H1 (cell line): ENCODE data around the gene MAGI1. TPM values are rescaled to one million over a fixed set of nuclear protein-coding genes. Genes with fewer than 3 reads are reported as not detected.

Experiments
- CTCF ChIA-PET: fragments of 300-600 bp; sonication (Branson Sonifier 250); formaldehyde crosslinking; loops from one replicate; lab custom pipeline; 2021; ENCODE audit not compliant: partially characterized antibody; lab: Charles Lee
- POLR2A ChIA-PET: fragments of 300-600 bp; sonication (Branson Sonifier 250); formaldehyde crosslinking; loops from one replicate; lab custom pipeline; 2021; ENCODE audit warnings: inconsistent platforms; ENCODE audit not compliant: partially characterized antibody; lab: Charles Lee
- DNase-seq, 2 experiments: peaks; one replicate each; pipeline versions ENCODE4 v3.0.0 to v3.0.0-alpha.2; 2010 to 2022; ENCODE audit warnings: low spot score in 2 of 2, low read depth in 1 of 2, mixed read lengths in 1 of 2
- FAIRE-seq: peaks from 2 replicates; lab custom pipeline; 2011; peaks lifted over from hg19 to GRCh38; lab: Jason Lieb, UNC
- H2AFZ ChIP-seq: 2 replicates; pipeline ENCODE4 v1.8.1; 2012; ENCODE audit warnings: low read length, inconsistent platforms
- H2AK5ac ChIP-seq: 2 replicates; pipeline ENCODE4 v1.6.1; 2013; ENCODE audit warnings: low read depth, low read length
- H2BK120ac ChIP-seq: replicated peaks from 2 replicates; pipeline ENCODE3; 2013; ENCODE audit warnings: low read depth, low read length, inconsistent platforms
- H2BK12ac ChIP-seq: 2 replicates; pipeline ENCODE4 v1.6.1; 2013; ENCODE audit warnings: low read depth, low read length
- H2BK15ac ChIP-seq: 2 replicates; pipeline ENCODE4 v1.6.1; 2013; ENCODE audit warnings: low read length
- H2BK20ac ChIP-seq: 2 replicates; pipeline ENCODE4 v1.6.1; 2013; ENCODE audit warnings: low read length
- H2BK5ac ChIP-seq: 2 replicates; pipeline ENCODE4 v1.6.1; 2013; ENCODE audit warnings: low read depth, low read length
- H3K14ac ChIP-seq: 2 replicates; pipeline ENCODE4 v1.6.1; 2013; ENCODE audit warnings: inconsistent platforms; ENCODE audit not compliant: insufficient read length
- H3K18ac ChIP-seq: 2 replicates; pipeline ENCODE4 v1.6.1; 2013; ENCODE audit warnings: low read length; ENCODE audit errors: extremely low read depth
- H3K23ac ChIP-seq: 2 replicates; pipeline ENCODE4 v1.6.1; 2013; ENCODE audit warnings: inconsistent platforms; ENCODE audit not compliant: insufficient read length
- H3K23me2 ChIP-seq: 2 replicates; pipeline ENCODE4 v1.6.1; 2013; ENCODE audit warnings: low read depth, low read length
- H3K27ac ChIP-seq: 2 replicates; pipeline ENCODE4 v1.6.1; 2011; ENCODE audit warnings: low read depth, low read length, inconsistent platforms
- H3K27me3 ChIP-seq, 4 experiments: replicated peaks in 1 of 4; 1 replicate in 1 of 4; 2 replicates in 3 of 4; pipeline versions ENCODE4 v1.6.1 to v1.8.1; 2011 to 2013; ENCODE audit warnings: low read length in 3 of 4, mild to moderate bottlenecking in 3 of 4, inconsistent platforms in 2 of 4, mixed read lengths in 2 of 4, moderate library complexity in 1 of 4; ENCODE audit not compliant: control insufficient read depth in 3 of 4, insufficient read depth in 3 of 4; ENCODE audit errors: extremely low read depth in 1 of 4
- H3K36me3 ChIP-seq, 4 experiments: 2 replicates each; pipeline versions ENCODE4 v1.6.1 to v1.8.1; 2011 to 2013; ENCODE audit warnings: mild to moderate bottlenecking in 4 of 4, low read length in 3 of 4, moderate library complexity in 2 of 4, control low read depth in 1 of 4, inconsistent platforms in 1 of 4; ENCODE audit not compliant: insufficient read depth in 4 of 4, control insufficient read depth in 2 of 4
- H3K4ac ChIP-seq: replicated peaks from 2 replicates; pipeline ENCODE3; 2013; ENCODE audit warnings: low read length, low read depth, mixed read lengths, inconsistent platforms; ENCODE audit not compliant: insufficient read length
- H3K4me1 ChIP-seq, 4 experiments: replicated peaks in 1 of 4; 1 replicate in 1 of 4; 2 replicates in 3 of 4; pipeline versions ENCODE4 v1.6.1 to v1.8.1; 2011 to 2013; ENCODE audit warnings: low read length in 3 of 4, inconsistent platforms in 2 of 4, mixed read lengths in 1 of 4; ENCODE audit not compliant: insufficient read depth in 4 of 4, control insufficient read depth in 3 of 4
- H3K4me2 ChIP-seq, 2 experiments: 2 replicates each; pipeline versions ENCODE4 v1.6.1 to v1.8.1; 2011 to 2013; ENCODE audit warnings: low read depth in 2 of 2, low read length in 2 of 2, control low read depth in 1 of 2, inconsistent platforms in 1 of 2, mild to moderate bottlenecking in 1 of 2; ENCODE audit not compliant: insufficient read depth in 1 of 2
- H3K4me3 ChIP-seq, 4 experiments: fragments of 200-600, 300-600 bp in 1 of 4; sonication (generic), shearing (Covaris generic), sonication (Bioruptor Twin) in 1 of 4; 2 replicates each; pipeline versions ENCODE4 v1.5.1 to v1.8.1; 2011 to 2016; ENCODE audit warnings: low read length in 4 of 4, low read depth in 3 of 4, control low read depth in 2 of 4, inconsistent platforms in 2 of 4, mild to moderate bottlenecking in 2 of 4, mixed read lengths in 1 of 4, moderate library complexity in 1 of 4; ENCODE audit not compliant: insufficient read depth in 2 of 4; ENCODE audit errors: extremely low read depth in 1 of 4
- H3K56ac ChIP-seq: replicated peaks from 2 replicates; pipeline ENCODE3; 2013; ENCODE audit warnings: low read depth, mild to moderate bottlenecking, mixed read lengths, low read length, inconsistent platforms; ENCODE audit not compliant: insufficient read length
- H3K79me1 ChIP-seq: 2 replicates; pipeline ENCODE4 v1.6.1; 2013; ENCODE audit warnings: low read depth, low read length, control low read depth
- H3K79me2 ChIP-seq, 2 experiments: 2 replicates each; pipeline versions ENCODE4 v1.6.1 to v1.8.1; 2012 to 2013; ENCODE audit warnings: low read length in 2 of 2, mild to moderate bottlenecking in 2 of 2, inconsistent platforms in 1 of 2; ENCODE audit not compliant: insufficient read depth in 2 of 2, control insufficient read depth in 1 of 2
- H3K9ac ChIP-seq, 4 experiments: replicated peaks in 1 of 4; 1 replicate in 1 of 4; 2 replicates in 3 of 4; pipeline versions ENCODE4 v1.6.1 to v1.8.1; 2011 to 2013; ENCODE audit warnings: low read depth in 3 of 4, low read length in 3 of 4, control low read depth in 2 of 4, mild to moderate bottlenecking in 2 of 4, moderate library complexity in 2 of 4, inconsistent platforms in 1 of 4; ENCODE audit errors: extremely low read depth in 1 of 4
- H3K9me3 ChIP-seq, 2 experiments: 2 replicates each; pipeline versions ENCODE4 v1.6.1 to v1.8.1; 2012 to 2013; ENCODE audit warnings: mild to moderate bottlenecking in 2 of 2, moderate library complexity in 2 of 2, control low read depth in 1 of 2, inconsistent platforms in 1 of 2, low read depth in 1 of 2, low read length in 1 of 2, mixed read lengths in 1 of 2; ENCODE audit not compliant: insufficient read depth in 2 of 2
- H4K20me1 ChIP-seq, 2 experiments: replicated peaks in 1 of 2; 2 replicates each; pipeline versions ENCODE3 to v1.8.1; 2011 to 2013; ENCODE audit warnings: inconsistent platforms in 2 of 2, low read length in 2 of 2, mild to moderate bottlenecking in 1 of 2; ENCODE audit not compliant: insufficient read depth in 2 of 2, control insufficient read depth in 1 of 2
- H4K5ac ChIP-seq: 2 replicates; pipeline ENCODE4 v1.6.1; 2013; ENCODE audit warnings: low read length, low read depth, mixed read lengths, inconsistent platforms; ENCODE audit not compliant: insufficient read length
- H4K8ac ChIP-seq: 2 replicates; pipeline ENCODE4 v1.8.0; 2013; ENCODE audit warnings: mild to moderate bottlenecking, moderate library complexity, low read length, inconsistent platforms; ENCODE audit not compliant: insufficient read depth; ENCODE audit errors: extremely low read depth
- H4K91ac ChIP-seq: replicated peaks from 2 replicates; pipeline ENCODE3; 2013; ENCODE audit warnings: low read length, mixed read lengths, inconsistent platforms; ENCODE audit not compliant: insufficient read length
- BACH1 ChIP-seq: IDR thresholded peaks from 2 replicates; pipeline ENCODE4 v1.6.1; 2012; ENCODE audit warnings: low read length, improper control_type of control experiment
- CHD2 ChIP-seq: IDR thresholded peaks from 2 replicates; pipeline ENCODE4 v1.6.1; 2012; ENCODE audit warnings: low read length, improper control_type of control experiment
- E2F6 ChIP-seq: IDR thresholded peaks from 2 replicates; pipeline ENCODE4 v1.6.1; 2012; ENCODE audit warnings: inconsistent platforms
- JUN ChIP-seq: IDR thresholded peaks from 2 replicates; pipeline ENCODE4 v1.6.1; 2011; ENCODE audit warnings: low read depth, mild to moderate bottlenecking, improper control_type of control experiment, low read length
- MAFK ChIP-seq: IDR thresholded peaks from 2 replicates; pipeline ENCODE4 v1.6.1; 2012; ENCODE audit warnings: low read depth, mild to moderate bottlenecking, improper control_type of control experiment, low read length
- RNF2 ChIP-seq: fragments of 200-900, 300-1000 bp; sonication (generic); IDR thresholded peaks from 2 replicates; pipeline ENCODE4 v1.7.1; 2016; ENCODE audit warnings: borderline replicate concordance, low read depth, mild to moderate bottlenecking, antibody characterized with exemption, low read length; ENCODE audit not compliant: poor library complexity, severe bottlenecking; ENCODE audit errors: missing control alignments
- SIN3A ChIP-seq, 2 experiments: IDR thresholded peaks in 1 of 2; conservative IDR thresholded peaks in 1 of 2; 2 replicates each; pipeline ENCODE4 v1.6.1; 2011 to 2012; ENCODE audit warnings: low read length in 2 of 2, improper control_type of control experiment in 1 of 2, low read depth in 1 of 2, mild to moderate bottlenecking in 1 of 2
- SIRT6 ChIP-seq: IDR thresholded peaks from one replicate; pipeline ENCODE4 v1.7.1; 2012; ENCODE audit warnings: low read length, inconsistent platforms
- SIX5 ChIP-seq: IDR thresholded peaks from 2 replicates; pipeline ENCODE4 v1.6.1; 2011; ENCODE audit warnings: mild to moderate bottlenecking, low read depth, low read length
- SRF ChIP-seq: IDR thresholded peaks from 2 replicates; pipeline ENCODE4 v1.6.1; 2011; ENCODE audit warnings: mild to moderate bottlenecking, low read depth, low read length, moderate library complexity
- TAF1 ChIP-seq: IDR thresholded peaks from 2 replicates; pipeline ENCODE4 v1.6.1; 2011; ENCODE audit warnings: mild to moderate bottlenecking, low read depth, low read length
- TAF7 ChIP-seq: optimal IDR thresholded peaks from 2 replicates; pipeline ENCODE3; 2011; ENCODE audit warnings: low read depth, mild to moderate bottlenecking, inconsistent platforms, low read length, moderate library complexity, borderline replicate concordance
- WGBS, 2 experiments: shearing (Covaris generic) in 1 of 2; methylation state at CpG; one replicate each; pipeline versions ENCODE4 v1.1.6 to v1.1.7; 2013 to 2015; ENCODE audit warnings: low lambda C conversion rate in 2 of 2, mixed read lengths in 2 of 2, inconsistent platforms in 1 of 2, low coverage in 1 of 2, missing lambda C conversion rate in 1 of 2; ENCODE audit not compliant: insufficient replicate concordance in 2 of 2, insufficient coverage in 1 of 2, insufficient read length in 1 of 2; ENCODE audit errors: extremely low coverage in 1 of 2, missing lambda C conversion rate in 1 of 2; 5-methylcytosine and 5-hydroxymethylcytosine counted together
- polyA plus RNA-seq, 7 experiments: library from polyadenylated mRNA; depleted of rRNA in 3 of 7; stranded (reverse) in 5 of 7; unstranded in 2 of 7; fragments of >200 nt in 5 of 7; fragments of 200-250 nt in 2 of 7; gene quantifications; 1 replicate in 5 of 7; 2 replicates in 1 of 7; 4 replicates in 1 of 7; pipeline versions ENCODE4 v1.2.1 to v1.2.3, GENCODE V29; 2011 to 2013; ENCODE audit warnings: missing spikeins in 2 of 7, mixed read lengths in 2 of 7
- total RNA-seq: library from RNA; stranded (reverse); fragmentation: NEBNext Ultra II Directional; extraction: Animal tissue kit (Norgen Biotek cat#: 25700); gene quantifications from 2 replicates; pipeline ENCODE4 v1.2.1, GENCODE V29; 2021
- TF ChIP-seq, protein P1 (sequence below): IDR thresholded peaks from 2 replicates; pipeline ENCODE4 v1.6.1; 2011; ENCODE audit warnings: low read length, improper control_type of control experiment

The MAGI1 gene
- total and polyA plus RNA-seq, 2 of the 8 experiments (the other 6 are each of a cell fraction or from before 2014, with no cell fraction given), result 19.8 to 78.0 TPM

DNA sequence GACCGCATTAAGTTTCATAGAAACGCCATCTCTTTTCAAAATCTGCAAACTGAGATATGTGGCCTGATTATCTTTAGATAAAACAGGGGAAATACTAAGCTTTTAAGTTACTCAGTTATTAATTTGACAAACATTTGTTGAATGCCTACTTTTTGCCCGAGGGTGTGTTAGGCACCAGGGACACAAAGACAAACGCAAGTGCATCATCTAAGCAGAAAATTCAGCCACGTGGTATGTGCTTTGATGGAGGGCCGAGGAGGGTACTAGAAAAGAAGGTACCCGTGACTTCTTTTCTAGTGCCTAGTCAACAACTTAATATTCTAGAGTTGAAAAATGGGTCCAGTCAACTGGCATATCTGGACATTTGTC lies 594.3 kb downstream of the MAGI1 start:
- ChIA-PET CTCF (no interaction called here), POLR2A (no interaction called here)
- no peaks in the 10 kb centered on the region for H3K23me2 ChIP-seq
- H4K91ac ChIP-seq, result no peak overlapping the region
- no peaks in the 10 kb centered on the region for H4K20me1 ChIP-seq
- no peak overlapping the region for H3K9ac ChIP-seq
- H3K9me3 ChIP-seq, result no peaks in the 10 kb centered on the region
- no peak for DNase-seq
- H3K27ac ChIP-seq, result no peak overlapping the region
- no peak overlapping the region for H2BK15ac ChIP-seq
- H4K8ac ChIP-seq, result no peak overlapping the region
- H2BK20ac ChIP-seq, result no peak overlapping the region
- H3K4ac ChIP-seq, result no peak overlapping the region
- TF ChIP-seq SIN3A (conservative IDR thresholded peaks at IDR 0.05 in 1 of 2, IDR thresholded peaks at IDR 0.05 in 1 of 2; ENCODE audit: low read depth in 1 of 2, low read length in 2 of 2) (no peak), SIX5 (no peak), JUN (no peak), TAF7 (no peak), SIRT6 (no peak), SRF (no peak), CHD2 (no peak), BACH1 (no peak), TAF1 (no peak), MAFK (no peak), RNF2 (no peak), E2F6 (no peak)
- TF ChIP-seq, protein P1, sequence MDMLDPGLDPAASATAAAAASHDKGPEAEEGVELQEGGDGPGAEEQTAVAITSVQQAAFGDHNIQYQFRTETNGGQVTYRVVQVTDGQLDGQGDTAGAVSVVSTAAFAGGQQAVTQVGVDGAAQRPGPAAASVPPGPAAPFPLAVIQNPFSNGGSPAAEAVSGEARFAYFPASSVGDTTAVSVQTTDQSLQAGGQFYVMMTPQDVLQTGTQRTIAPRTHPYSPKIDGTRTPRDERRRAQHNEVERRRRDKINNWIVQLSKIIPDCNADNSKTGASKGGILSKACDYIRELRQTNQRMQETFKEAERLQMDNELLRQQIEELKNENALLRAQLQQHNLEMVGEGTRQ, result no peak
- H3K27me3 ChIP-seq, result no peaks in the 10 kb centered on the region
- H3K23ac ChIP-seq, result no peak overlapping the region
- no peak overlapping the region for H3K14ac ChIP-seq
- peaks cover 0 to 18% (median under 1%) of the 10 kb centered on the region in 4 experiments; a peak in 3 of 8 replicates for H3K36me3 ChIP-seq
- no peak overlapping the region for H4K5ac ChIP-seq
- 77% methylated on average over 7 of the region's 7 CpGs; no CpG with 5 or more reads in 1 of the 2 experiments for WGBS, 2 experiments
- H2BK120ac ChIP-seq, result no peak overlapping the region
- H2AK5ac ChIP-seq, result no peak overlapping the region
- no peak for FAIRE-seq
- no peaks in the 10 kb centered on the region for H3K79me1 ChIP-seq
- H3K4me2 ChIP-seq, result no peak overlapping the region
- no peak overlapping the region for H2AFZ ChIP-seq
- H2BK5ac ChIP-seq, result no peak overlapping the region
- H3K56ac ChIP-seq, result no peak overlapping the region
- no peaks in the 10 kb centered on the region for H3K79me2 ChIP-seq
- no peak overlapping the region for H3K4me3 ChIP-seq
- no peak overlapping the region for H3K18ac ChIP-seq
- H2BK12ac ChIP-seq, result no peak overlapping the region
- H3K4me1 ChIP-seq, result peaks cover 0 to 3% (median 1%) of the 10 kb centered on the region in 4 experiments; a peak in 3 of 7 replicates
